SIG-M5 (cell line): ENCODE data around the gene CHSY1.
"Not testable (repeated sequence)": the region's sequence is repeated elsewhere in the genome, so short reads cannot be mapped to it uniquely, and the experiment has no call there.

Experiments used
- DNase-seq: peaks from one replicate; lab custom pipeline; 2025; lab: John Stamatoyannopoulos, UW

The CHSY1 gene

GRCh38 chr15:101134780-101135179 lies 117.1 kb downstream of the CHSY1 start:
- DNase-seq, result no peak

GRCh38 chr15:101133751-101134261 lies 118.0 kb downstream of the CHSY1 start:
- no peak for DNase-seq

- no peak for DNase-seq
These were observed 118.7 kb downstream of the CHSY1 start for GRCh38 chr15:101133181-101133460.

- no peak for DNase-seq
These were observed 119.3 kb downstream of the CHSY1 start for GRCh38 chr15:101132390-101133180.

- DNase-seq, result no peak
These were observed 120.1 kb downstream of the CHSY1 start for GRCh38 chr15:101131489-101132389.

GRCh38 chr15:101129851-101130380 lies 121.9 kb downstream of the CHSY1 start:
- DNase-seq, result no peak

GRCh38 chr15:101128221-101129015 lies 123.4 kb downstream of the CHSY1 start:
- no peak for DNase-seq

GRCh38 chr15:101127506-101128076 lies 124.3 kb downstream of the CHSY1 start:
- DNase-seq, result no peak

GRCh38 chr15:101126618-101127505 lies 125.0 kb downstream of the CHSY1 start:
- no peak for DNase-seq

GRCh38 chr15:101125881-101126428 lies 125.9 kb downstream of the CHSY1 start:
- DNase-seq, result not testable (repeated sequence)
